WTC11 (cell line): ENCODE results near the gene WTAP.

ENCODE experiments used
- KAT7 ChIP-seq: sonication (generic); formaldehyde crosslinking; IDR thresholded peaks from 2 replicates; pipeline ENCODE4 v1.8.1; 2023; ENCODE audit warnings: missing genetic modification reagents, mild to moderate bottlenecking, borderline replicate concordance
- SP1 ChIP-seq: sonication (generic); formaldehyde crosslinking; conservative IDR thresholded peaks from 2 replicates; pipeline ENCODE4 v1.8.1; 2022; ENCODE audit warnings: missing genetic modification reagents
- ZNF138 ChIP-seq: sonication (generic); formaldehyde crosslinking; conservative IDR thresholded peaks from 2 replicates; pipeline ENCODE4 v1.8.1; 2022; ENCODE audit warnings: mild to moderate bottlenecking, moderate library complexity, missing genetic modification reagents
- TF ChIP-seq, protein P1 (sequence below): sonication (generic); formaldehyde crosslinking; IDR thresholded peaks from 2 replicates; pipeline ENCODE4 v1.8.0; 2022; ENCODE audit warnings: mild to moderate bottlenecking, missing genetic modification reagents
- TF ChIP-seq, protein P2 (sequence below): sonication (generic); formaldehyde crosslinking; conservative IDR thresholded peaks from 2 replicates; pipeline ENCODE4 v1.8.1; 2023; ENCODE audit warnings: mild to moderate bottlenecking, low read depth, missing genetic modification reagents, moderate library complexity
- TF ChIP-seq, protein P3 (sequence below): fragments of 200-600 bp; IDR thresholded peaks from 2 replicates; pipeline ENCODE4 v1.8.0; 2022; ENCODE audit warnings: antibody characterized with exemption
- TF ChIP-seq, protein P4 (sequence below): sonication (generic); formaldehyde crosslinking; IDR thresholded peaks from 2 replicates; pipeline ENCODE4 v1.8.0; 2023; ENCODE audit warnings: mild to moderate bottlenecking, missing genetic modification reagents

DNA sequence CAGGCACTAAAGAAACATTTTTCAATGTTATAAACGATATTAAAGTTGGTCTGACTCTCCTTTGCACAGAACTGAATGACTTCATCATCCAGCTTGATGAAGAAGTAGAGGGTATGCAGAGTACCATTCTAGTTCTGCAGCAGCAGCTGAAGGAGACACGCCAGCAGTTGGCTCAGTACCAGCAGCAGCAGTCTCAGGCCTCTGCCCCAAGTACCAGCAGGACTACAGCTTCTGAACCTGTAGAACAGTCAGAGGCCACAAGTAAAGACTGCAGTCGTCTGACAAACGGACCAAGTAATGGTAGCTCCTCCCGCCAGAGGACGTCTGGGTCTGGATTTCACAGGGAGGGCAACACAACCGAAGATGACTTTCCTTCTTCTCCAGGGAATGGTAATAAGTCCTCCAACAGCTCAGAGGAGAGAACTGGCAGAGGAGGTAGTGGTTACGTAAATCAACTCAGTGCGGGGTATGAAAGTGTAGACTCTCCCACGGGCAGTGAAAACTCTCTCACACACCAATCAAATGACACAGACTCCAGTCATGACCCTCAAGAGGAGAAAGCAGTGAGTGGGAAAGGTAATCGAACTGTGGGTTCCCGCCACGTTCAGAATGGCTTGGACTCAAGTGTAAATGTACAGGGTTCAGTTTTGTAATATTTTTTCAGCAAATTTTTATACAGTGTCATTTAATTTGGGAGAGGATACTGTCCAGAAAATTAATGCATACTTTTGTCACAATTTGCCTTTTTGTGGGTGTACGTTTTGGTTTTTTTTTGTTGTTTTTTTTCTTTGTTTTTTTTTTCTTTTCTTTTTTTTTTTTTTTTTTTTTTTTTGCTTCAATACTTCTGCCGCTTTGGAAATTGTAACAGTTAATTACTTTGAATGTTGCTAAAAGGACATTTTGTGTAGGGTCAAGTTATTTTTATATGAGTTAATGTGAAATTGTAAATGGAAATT lies 27.9 kb downstream of the WTAP start:
- TF ChIP-seq, protein P1, sequence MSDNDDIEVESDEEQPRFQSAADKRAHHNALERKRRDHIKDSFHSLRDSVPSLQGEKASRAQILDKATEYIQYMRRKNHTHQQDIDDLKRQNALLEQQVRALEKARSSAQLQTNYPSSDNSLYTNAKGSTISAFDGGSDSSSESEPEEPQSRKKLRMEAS (CRISPR knock-in tag), result no peak
- TF ChIP-seq, protein P2, sequence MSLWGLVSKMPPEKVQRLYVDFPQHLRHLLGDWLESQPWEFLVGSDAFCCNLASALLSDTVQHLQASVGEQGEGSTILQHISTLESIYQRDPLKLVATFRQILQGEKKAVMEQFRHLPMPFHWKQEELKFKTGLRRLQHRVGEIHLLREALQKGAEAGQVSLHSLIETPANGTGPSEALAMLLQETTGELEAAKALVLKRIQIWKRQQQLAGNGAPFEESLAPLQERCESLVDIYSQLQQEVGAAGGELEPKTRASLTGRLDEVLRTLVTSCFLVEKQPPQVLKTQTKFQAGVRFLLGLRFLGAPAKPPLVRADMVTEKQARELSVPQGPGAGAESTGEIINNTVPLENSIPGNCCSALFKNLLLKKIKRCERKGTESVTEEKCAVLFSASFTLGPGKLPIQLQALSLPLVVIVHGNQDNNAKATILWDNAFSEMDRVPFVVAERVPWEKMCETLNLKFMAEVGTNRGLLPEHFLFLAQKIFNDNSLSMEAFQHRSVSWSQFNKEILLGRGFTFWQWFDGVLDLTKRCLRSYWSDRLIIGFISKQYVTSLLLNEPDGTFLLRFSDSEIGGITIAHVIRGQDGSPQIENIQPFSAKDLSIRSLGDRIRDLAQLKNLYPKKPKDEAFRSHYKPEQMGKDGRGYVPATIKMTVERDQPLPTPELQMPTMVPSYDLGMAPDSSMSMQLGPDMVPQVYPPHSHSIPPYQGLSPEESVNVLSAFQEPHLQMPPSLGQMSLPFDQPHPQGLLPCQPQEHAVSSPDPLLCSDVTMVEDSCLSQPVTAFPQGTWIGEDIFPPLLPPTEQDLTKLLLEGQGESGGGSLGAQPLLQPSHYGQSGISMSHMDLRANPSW (CRISPR knock-in tag), result no peak
- TF ChIP-seq, protein P3, sequence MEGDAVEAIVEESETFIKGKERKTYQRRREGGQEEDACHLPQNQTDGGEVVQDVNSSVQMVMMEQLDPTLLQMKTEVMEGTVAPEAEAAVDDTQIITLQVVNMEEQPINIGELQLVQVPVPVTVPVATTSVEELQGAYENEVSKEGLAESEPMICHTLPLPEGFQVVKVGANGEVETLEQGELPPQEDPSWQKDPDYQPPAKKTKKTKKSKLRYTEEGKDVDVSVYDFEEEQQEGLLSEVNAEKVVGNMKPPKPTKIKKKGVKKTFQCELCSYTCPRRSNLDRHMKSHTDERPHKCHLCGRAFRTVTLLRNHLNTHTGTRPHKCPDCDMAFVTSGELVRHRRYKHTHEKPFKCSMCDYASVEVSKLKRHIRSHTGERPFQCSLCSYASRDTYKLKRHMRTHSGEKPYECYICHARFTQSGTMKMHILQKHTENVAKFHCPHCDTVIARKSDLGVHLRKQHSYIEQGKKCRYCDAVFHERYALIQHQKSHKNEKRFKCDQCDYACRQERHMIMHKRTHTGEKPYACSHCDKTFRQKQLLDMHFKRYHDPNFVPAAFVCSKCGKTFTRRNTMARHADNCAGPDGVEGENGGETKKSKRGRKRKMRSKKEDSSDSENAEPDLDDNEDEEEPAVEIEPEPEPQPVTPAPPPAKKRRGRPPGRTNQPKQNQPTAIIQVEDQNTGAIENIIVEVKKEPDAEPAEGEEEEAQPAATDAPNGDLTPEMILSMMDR, result no peak
- TF ChIP-seq SP1 (CRISPR knock-in tag) (no peak), KAT7 (no peak), ZNF138 (CRISPR knock-in tag) (no peak)
- TF ChIP-seq, protein P4, sequence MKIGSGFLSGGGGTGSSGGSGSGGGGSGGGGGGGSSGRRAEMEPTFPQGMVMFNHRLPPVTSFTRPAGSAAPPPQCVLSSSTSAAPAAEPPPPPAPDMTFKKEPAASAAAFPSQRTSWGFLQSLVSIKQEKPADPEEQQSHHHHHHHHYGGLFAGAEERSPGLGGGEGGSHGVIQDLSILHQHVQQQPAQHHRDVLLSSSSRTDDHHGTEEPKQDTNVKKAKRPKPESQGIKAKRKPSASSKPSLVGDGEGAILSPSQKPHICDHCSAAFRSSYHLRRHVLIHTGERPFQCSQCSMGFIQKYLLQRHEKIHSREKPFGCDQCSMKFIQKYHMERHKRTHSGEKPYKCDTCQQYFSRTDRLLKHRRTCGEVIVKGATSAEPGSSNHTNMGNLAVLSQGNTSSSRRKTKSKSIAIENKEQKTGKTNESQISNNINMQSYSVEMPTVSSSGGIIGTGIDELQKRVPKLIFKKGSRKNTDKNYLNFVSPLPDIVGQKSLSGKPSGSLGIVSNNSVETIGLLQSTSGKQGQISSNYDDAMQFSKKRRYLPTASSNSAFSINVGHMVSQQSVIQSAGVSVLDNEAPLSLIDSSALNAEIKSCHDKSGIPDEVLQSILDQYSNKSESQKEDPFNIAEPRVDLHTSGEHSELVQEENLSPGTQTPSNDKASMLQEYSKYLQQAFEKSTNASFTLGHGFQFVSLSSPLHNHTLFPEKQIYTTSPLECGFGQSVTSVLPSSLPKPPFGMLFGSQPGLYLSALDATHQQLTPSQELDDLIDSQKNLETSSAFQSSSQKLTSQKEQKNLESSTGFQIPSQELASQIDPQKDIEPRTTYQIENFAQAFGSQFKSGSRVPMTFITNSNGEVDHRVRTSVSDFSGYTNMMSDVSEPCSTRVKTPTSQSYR (CRISPR knock-in tag), result no peak
